Prostate gland (tissue), 2 donors: ENCODE results near the gene SNX21.

Source experiments
- POLR2AphosphoS5 ChIP-seq: sonication (generic); formaldehyde crosslinking; IDR thresholded peaks from one replicate; pipeline ENCODE4 v1.6.1; 2017; ENCODE audit warnings: antibody characterized with exemption
- TF ChIP-seq, protein P1 (sequence below), 4 experiments: fragments of 200-600 bp in 2 of 4; fragments of 450-650 bp in 2 of 4; sonication (generic) in 2 of 4; IDR thresholded peaks; 1 replicate in 3 of 4; 2 replicates in 1 of 4; pipeline ENCODE4 v1.5.1; 2016 to 2019; ENCODE audit warnings: antibody characterized with exemption in 4 of 4, mild to moderate bottlenecking in 2 of 4, moderate library complexity in 2 of 4

- TF ChIP-seq, protein P1, sequence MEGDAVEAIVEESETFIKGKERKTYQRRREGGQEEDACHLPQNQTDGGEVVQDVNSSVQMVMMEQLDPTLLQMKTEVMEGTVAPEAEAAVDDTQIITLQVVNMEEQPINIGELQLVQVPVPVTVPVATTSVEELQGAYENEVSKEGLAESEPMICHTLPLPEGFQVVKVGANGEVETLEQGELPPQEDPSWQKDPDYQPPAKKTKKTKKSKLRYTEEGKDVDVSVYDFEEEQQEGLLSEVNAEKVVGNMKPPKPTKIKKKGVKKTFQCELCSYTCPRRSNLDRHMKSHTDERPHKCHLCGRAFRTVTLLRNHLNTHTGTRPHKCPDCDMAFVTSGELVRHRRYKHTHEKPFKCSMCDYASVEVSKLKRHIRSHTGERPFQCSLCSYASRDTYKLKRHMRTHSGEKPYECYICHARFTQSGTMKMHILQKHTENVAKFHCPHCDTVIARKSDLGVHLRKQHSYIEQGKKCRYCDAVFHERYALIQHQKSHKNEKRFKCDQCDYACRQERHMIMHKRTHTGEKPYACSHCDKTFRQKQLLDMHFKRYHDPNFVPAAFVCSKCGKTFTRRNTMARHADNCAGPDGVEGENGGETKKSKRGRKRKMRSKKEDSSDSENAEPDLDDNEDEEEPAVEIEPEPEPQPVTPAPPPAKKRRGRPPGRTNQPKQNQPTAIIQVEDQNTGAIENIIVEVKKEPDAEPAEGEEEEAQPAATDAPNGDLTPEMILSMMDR (IDR thresholded peaks at IDR 0.05) = no peak
- no peak for TF ChIP-seq POLR2AphosphoS5
Measured at GRCh38 chr20:45788351-45788750, 45.2 kb upstream of the SNX21 start.
